ENCODE measurements around the gene NRL.

DNA sequence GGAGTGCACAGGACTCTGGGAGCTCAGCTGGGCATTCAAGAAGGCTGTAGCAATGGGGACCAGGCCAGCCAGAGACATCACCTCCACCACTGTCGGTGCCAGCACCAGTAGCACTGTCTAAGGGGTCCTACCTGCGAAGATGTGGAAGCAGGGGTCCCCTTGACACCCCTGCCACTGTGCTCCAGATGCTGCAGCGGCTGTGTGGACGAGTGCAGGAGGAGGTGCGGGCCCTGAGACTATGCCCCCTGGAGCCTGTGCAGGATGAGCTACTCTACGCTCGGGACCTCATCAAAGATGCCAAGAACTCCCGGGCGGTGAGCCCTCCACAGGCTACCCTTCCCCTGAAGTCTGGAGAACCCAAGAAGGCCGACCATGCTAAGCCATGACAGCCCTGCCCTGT is 54.3 kb downstream of the NRL start:
- no peak for TF ChIP-seq GATA2 (IDR thresholded peaks at IDR 0.05; ENCODE audit: low read depth, low read length)
- TF ChIP-seq GATA3 (IDR thresholded peaks at IDR 0.05; ENCODE audit: low read depth, low read length), result no peak

Data from SH-SY5Y (cell line).